Measurements from ENCODE around the gene INCA1.

DNA sequence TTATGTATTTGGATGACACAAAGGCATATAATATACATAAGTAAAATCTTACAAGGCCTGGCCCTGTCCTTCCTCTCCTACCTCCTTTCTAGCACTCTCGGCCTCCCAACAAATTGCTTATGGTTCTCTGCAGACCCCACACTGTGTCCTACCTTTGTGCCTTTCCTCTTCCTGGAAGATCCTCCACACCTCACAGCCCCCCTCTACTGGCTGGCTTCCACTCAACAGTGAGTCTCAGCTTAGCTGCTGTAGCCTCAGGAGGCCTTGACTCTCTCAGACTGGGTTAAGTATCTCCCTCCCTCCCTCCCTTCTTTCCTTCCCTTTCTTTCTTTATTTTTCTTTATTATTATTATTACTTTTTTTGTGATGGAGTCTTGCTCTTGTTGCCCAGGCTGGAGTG, 46.2 kb upstream of the INCA1 start:
- TF ChIP-seq POLR2A (IDR thresholded peaks at IDR 0.05; ENCODE audit: low read length) (no peak), GATA1 (IDR thresholded peaks at IDR 0.05; ENCODE audit: low read depth, low read length) (no peak)

All from erythroblast (primary cell).